PC-9 (cell line): ENCODE data around the gene SLC25A52. TPM values are rescaled to one million over a fixed set of nuclear protein-coding genes. Genes with fewer than 3 reads are reported as not detected.
"Not testable (repeated sequence)": the region's sequence is repeated elsewhere in the genome, so short reads cannot be mapped to it uniquely, and the experiment has no call there.

ENCODE experiments used
- BruUV-seq: library from RNA; stranded (reverse); fragments of 400-500 nt; replicated peaks from 2 replicates; lab custom pipeline; 2021; lab: Mats Ljungman, UMichigan
- CTCF ChIA-PET: fragments of 300-600 bp; sonication (Branson Sonifier 250); formaldehyde crosslinking; loops from one replicate; lab custom pipeline; 2022; ENCODE audit warnings: antibody characterized with exemption; lab: Charles Lee
- POLR2A ChIA-PET: fragments of 300-600 bp; sonication (Branson Sonifier 250); formaldehyde crosslinking; loops from one replicate; lab custom pipeline; 2022; ENCODE audit warnings: antibody characterized with exemption; ENCODE audit not compliant: unreplicated experiment; lab: Charles Lee
- DNase-seq, 2 experiments: peaks; one replicate each; pipeline versions ENCODE4 v3.0.0 to v3.0.0-alpha.2; 2015 to 2022; ENCODE audit warnings: mixed read lengths in 1 of 2
- H2AFZ ChIP-seq: fragments of 200-600 bp; sonication (generic); 2 replicates; pipeline ENCODE4 v1.8.1; 2017; ENCODE audit warnings: antibody characterized with exemption
- H3F3A ChIP-seq: fragments of 200-600 bp; sonication (generic); 2 replicates; pipeline ENCODE4 v1.8.1; 2017; ENCODE audit warnings: antibody characterized with exemption, mild to moderate bottlenecking, low read depth; ENCODE audit not compliant: insufficient read depth
- H3K27ac ChIP-seq: fragments of 200-600 bp; sonication (generic); 2 replicates; pipeline ENCODE4 v1.6.1; 2016; ENCODE audit warnings: mixed run types
- H3K27me3 ChIP-seq: fragments of 200-600 bp; sonication (generic); 2 replicates; pipeline ENCODE4 v1.6.1; 2016; ENCODE audit warnings: low read depth, mixed run types; ENCODE audit not compliant: insufficient read depth
- H3K36me3 ChIP-seq: fragments of 200-600 bp; sonication (generic); 2 replicates; pipeline ENCODE4 v1.6.1; 2016; ENCODE audit warnings: low read depth, mixed run types
- H3K4me1 ChIP-seq: fragments of 200-600 bp; sonication (generic); replicated peaks from 2 replicates; pipeline ENCODE4 v1.6.1; 2016; ENCODE audit warnings: mixed run types; ENCODE audit not compliant: insufficient read depth
- H3K4me2 ChIP-seq: fragments of 200-600 bp; sonication (generic); 2 replicates; pipeline ENCODE4 v1.6.1; 2017; ENCODE audit warnings: mixed run types
- H3K4me3 ChIP-seq: fragments of 200-600 bp; sonication (generic); 2 replicates; pipeline ENCODE4 v1.6.1; 2016; ENCODE audit warnings: mixed run types
- H3K79me2 ChIP-seq: fragments of 200-600 bp; sonication (generic); 2 replicates; pipeline ENCODE4 v1.6.1; 2017; ENCODE audit warnings: low read depth, mixed run types
- H3K9me2 ChIP-seq: fragments of 200-600 bp; sonication (generic); 2 replicates; pipeline ENCODE4 v1.8.1; 2017; ENCODE audit warnings: mild to moderate bottlenecking; ENCODE audit not compliant: insufficient read depth
- H3K9me3 ChIP-seq: fragments of 200-600 bp; sonication (generic); 2 replicates; pipeline ENCODE4 v1.8.1; 2016; ENCODE audit warnings: low read depth; ENCODE audit not compliant: insufficient read depth
- H4K20me1 ChIP-seq: fragments of 200-600 bp; sonication (generic); 2 replicates; pipeline ENCODE4 v1.8.1; 2017; ENCODE audit not compliant: insufficient read depth
- EZH2 ChIP-seq: fragments of 200-600 bp; sonication (generic); IDR thresholded peaks from 2 replicates; pipeline ENCODE4 v1.8.0; 2017; ENCODE audit warnings: antibody characterized with exemption, low read depth
- intact Hi-C: fragments of 100-400 bp; cut with micrococcal nuclease; formaldehyde crosslinking; loops from one replicate; pipeline ENCODE4 v1.10.0; 2022; ENCODE audit not compliant: unreplicated experiment
- total RNA-seq: library from RNA; stranded (reverse); gene quantifications from 2 replicates; pipeline ENCODE4 v1.2.3, GENCODE V29; 2021
- TF ChIP-seq, protein P1 (sequence below): fragments of 200-600 bp; sonication (generic); conservative IDR thresholded peaks from 2 replicates; pipeline ENCODE4 v1.6.1; 2017; ENCODE audit warnings: mixed run types, antibody characterized with exemption, mild to moderate bottlenecking, moderate library complexity

SLC25A52 gene
- total RNA-seq, 1 experiment from 2014 or later: not detected

GRCh38 chr18:31736630-31737029 lies 24.1 kb downstream of the SLC25A52 start:
- H4K20me1 ChIP-seq: no peaks in the 10 kb centered on the region
- no peak overlapping the region for H2AFZ ChIP-seq
- no peaks in the 10 kb centered on the region for H3K27me3 ChIP-seq
- H3K4me2 ChIP-seq: no peak overlapping the region
- H3K9me3 ChIP-seq: peaks cover 3% of the 10 kb centered on the region; the same call in 1 of the 2 replicates
- ChIA-PET POLR2A (no interaction called here), CTCF (no interaction called here)
- no peaks in the 10 kb centered on the region for H3K79me2 ChIP-seq
- H3K4me1 ChIP-seq: no peaks in the 10 kb centered on the region
- H3K27ac ChIP-seq: no peak overlapping the region
- H3K36me3 ChIP-seq: no peaks in the 10 kb centered on the region
- TF ChIP-seq, protein P1, sequence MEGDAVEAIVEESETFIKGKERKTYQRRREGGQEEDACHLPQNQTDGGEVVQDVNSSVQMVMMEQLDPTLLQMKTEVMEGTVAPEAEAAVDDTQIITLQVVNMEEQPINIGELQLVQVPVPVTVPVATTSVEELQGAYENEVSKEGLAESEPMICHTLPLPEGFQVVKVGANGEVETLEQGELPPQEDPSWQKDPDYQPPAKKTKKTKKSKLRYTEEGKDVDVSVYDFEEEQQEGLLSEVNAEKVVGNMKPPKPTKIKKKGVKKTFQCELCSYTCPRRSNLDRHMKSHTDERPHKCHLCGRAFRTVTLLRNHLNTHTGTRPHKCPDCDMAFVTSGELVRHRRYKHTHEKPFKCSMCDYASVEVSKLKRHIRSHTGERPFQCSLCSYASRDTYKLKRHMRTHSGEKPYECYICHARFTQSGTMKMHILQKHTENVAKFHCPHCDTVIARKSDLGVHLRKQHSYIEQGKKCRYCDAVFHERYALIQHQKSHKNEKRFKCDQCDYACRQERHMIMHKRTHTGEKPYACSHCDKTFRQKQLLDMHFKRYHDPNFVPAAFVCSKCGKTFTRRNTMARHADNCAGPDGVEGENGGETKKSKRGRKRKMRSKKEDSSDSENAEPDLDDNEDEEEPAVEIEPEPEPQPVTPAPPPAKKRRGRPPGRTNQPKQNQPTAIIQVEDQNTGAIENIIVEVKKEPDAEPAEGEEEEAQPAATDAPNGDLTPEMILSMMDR: no peak
- no peak for TF ChIP-seq EZH2
- no peaks in the 10 kb centered on the region for H3K9me2 ChIP-seq
- intact Hi-C loops: no loop called here
- no peaks in the 10 kb centered on the region for H3F3A ChIP-seq
- H3K4me3 ChIP-seq: no peak overlapping the region
- no TSS peak for BruUV-seq
- DNase-seq: no peak

DNA sequence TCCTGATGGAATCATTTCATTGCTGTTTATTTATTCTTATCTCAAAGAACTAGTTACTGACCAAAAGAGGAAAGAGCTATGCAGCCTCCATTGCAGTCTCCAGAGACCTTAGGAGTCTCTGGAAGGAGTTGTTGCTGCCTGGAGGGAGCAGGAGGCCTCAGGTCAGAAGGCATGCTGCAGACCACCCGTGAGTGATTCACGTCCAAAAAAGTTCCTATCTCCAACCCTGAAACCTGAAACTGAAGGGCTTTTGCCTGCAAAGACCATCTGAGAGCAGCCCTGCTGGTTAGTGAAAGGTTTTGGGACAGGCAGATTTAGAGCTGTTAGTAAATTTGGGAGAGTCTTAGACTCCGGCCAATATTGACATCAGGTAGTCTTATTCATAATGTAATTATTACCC lies 29.1 kb downstream of the SLC25A52 start:
- no peaks in the 10 kb centered on the region for H4K20me1 ChIP-seq
- ChIA-PET POLR2A (interaction anchor here (0.7 kb wide), 1 partner anchor 24 kb away, joined by 5 read pairs; no protein-coding TSS in a partner anchor), CTCF (no interaction called here)
- no peaks in the 10 kb centered on the region for H3K4me1 ChIP-seq
- no peaks in the 10 kb centered on the region for H3F3A ChIP-seq
- no peaks in the 10 kb centered on the region for H3K79me2 ChIP-seq
- BruUV-seq: no TSS peak
- no peaks in the 10 kb centered on the region for H3K27me3 ChIP-seq
- H3K27ac ChIP-seq: no peak overlapping the region
- no peaks in the 10 kb centered on the region for H3K9me3 ChIP-seq
- no peak overlapping the region for H3K4me3 ChIP-seq
- no peak overlapping the region for H3K4me2 ChIP-seq
- TF ChIP-seq, protein P1: no peak
- TF ChIP-seq EZH2: no peak
- H3K9me2 ChIP-seq: no peaks in the 10 kb centered on the region
- no peaks in the 10 kb centered on the region for H3K36me3 ChIP-seq
- no peak overlapping the region for H2AFZ ChIP-seq
- intact Hi-C loops: no loop called here
- no peak for DNase-seq

DNA sequence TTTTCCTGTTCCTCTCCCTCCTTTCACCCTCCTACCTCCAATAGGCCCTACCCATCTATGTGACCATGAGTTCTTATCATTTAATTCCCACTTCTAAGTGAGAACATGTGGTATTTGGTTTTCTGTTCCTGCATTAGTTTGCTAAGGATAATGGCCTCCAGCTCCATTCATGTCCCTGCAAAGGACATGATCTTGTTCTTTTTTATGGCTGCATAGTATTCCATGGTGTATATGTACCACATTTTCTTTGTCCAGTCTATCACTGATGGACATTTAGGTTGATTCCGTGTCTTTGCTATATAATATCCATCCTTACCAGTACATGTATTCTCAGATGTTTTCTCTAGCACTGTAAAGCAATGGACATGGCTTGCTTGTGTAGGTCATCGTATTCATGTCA lies 31.5 kb downstream of the SLC25A52 start:
- intact Hi-C loops, POLR2A ChIA-PET, H3K27me3 ChIP-seq, H3K9me3 ChIP-seq, H2AFZ ChIP-seq, H3K79me2 ChIP-seq, H3K4me2 ChIP-seq, H4K20me1 ChIP-seq, H3K9me2 ChIP-seq, DNase-seq, H3K27ac ChIP-seq, H3K4me3 ChIP-seq, BruUV-seq, CTCF ChIA-PET, H3K36me3 ChIP-seq, H3F3A ChIP-seq, H3K4me1 ChIP-seq: not testable (repeated sequence)
